Central memory CD8-positive, alpha-beta T cell (primary cell): Measurements from ENCODE around the gene PRR30.
"Not testable (repeated sequence)": the region's sequence is repeated elsewhere in the genome, so short reads cannot be mapped to it uniquely, and the experiment has no call there.

ENCODE experiments used
- ATAC-seq: fragments of 150-1000 bp; cut with Tn5 transposase; replicated peaks from 2 replicates; pipeline ENCODE4 v1.10.0; 2022; ENCODE audit warnings: mild to moderate bottlenecking, moderate FRiP score, moderate number of reproducible peaks; ENCODE audit not compliant: poor library complexity, severe bottlenecking; ENCODE audit errors: extremely low read depth
- DNase-seq, 2 donors: peaks; one replicate each; pipeline ENCODE4 v3.0.0; 2021; ENCODE audit warnings: low spot score in 2 of 2
- H3K27ac Mint-ChIP-seq: one replicate; pipeline ENCODE4 v1.8.0; 2022; ENCODE audit warnings: low read depth, mild to moderate bottlenecking, moderate library complexity, mixed read lengths
- H3K27me3 Mint-ChIP-seq: one replicate; pipeline ENCODE4 v1.8.0; 2022; ENCODE audit warnings: mixed read lengths
- H3K36me3 Mint-ChIP-seq: one replicate; pipeline ENCODE4 v1.8.0; 2022; ENCODE audit warnings: mild to moderate bottlenecking, moderate library complexity, mixed read lengths; ENCODE audit not compliant: insufficient read depth
- H3K4me1 Mint-ChIP-seq: one replicate; pipeline ENCODE4 v1.8.0; 2022; ENCODE audit warnings: mixed read lengths
- H3K4me3 Mint-ChIP-seq: one replicate; pipeline ENCODE4 v1.8.0; 2022; ENCODE audit warnings: mild to moderate bottlenecking, moderate library complexity, mixed read lengths
- H3K9me3 Mint-ChIP-seq: one replicate; pipeline ENCODE4 v1.8.0; 2022; ENCODE audit warnings: mixed read lengths

The PRR30 gene

GRCh38 chr2:27133195-27133875 is 5.9 kb downstream of the PRR30 start:
- Mint-ChIP-seq H3K27ac (peak overlapping the region; percentile 99), H3K9me3 (no peaks in the 10 kb centered on the region), H3K4me3 (peak overlapping the region; percentile 92), H3K27me3 (no peaks in the 10 kb centered on the region), H3K36me3 (peaks cover 33% of the 10 kb centered on the region), H3K4me1 (peaks cover 34% of the 10 kb centered on the region)
- ATAC-seq (no peak), DNase-seq (no peak)

- peaks cover 34% of the 10 kb centered on the region for H3K4me1 Mint-ChIP-seq
- no peaks in the 10 kb centered on the region for H3K9me3 Mint-ChIP-seq
- H3K27ac Mint-ChIP-seq, result no peak overlapping the region
- ATAC-seq, result no peak
- H3K27me3 Mint-ChIP-seq, result no peaks in the 10 kb centered on the region
- H3K36me3 Mint-ChIP-seq, result peaks cover 31% of the 10 kb centered on the region
- DNase-seq, result no peak
- no peak overlapping the region for H3K4me3 Mint-ChIP-seq
Measured at GRCh38 chr2:27131429-27131828, 7.8 kb downstream of the PRR30 start.

- no peak overlapping the region for H3K27ac Mint-ChIP-seq
- no peak overlapping the region for H3K4me3 Mint-ChIP-seq
- H3K9me3 Mint-ChIP-seq, result no peaks in the 10 kb centered on the region
Measured at GRCh38 chr2:27130396-27130795, 8.8 kb downstream of the PRR30 start.

GRCh38 chr2:27128668-27129571 is 10.3 kb downstream of the PRR30 start:
- H3K27ac Mint-ChIP-seq, result peak overlapping the region; percentile 9
- peaks cover 17% of the 10 kb centered on the region for H3K36me3 Mint-ChIP-seq
- peaks cover 22% of the 10 kb centered on the region for H3K4me1 Mint-ChIP-seq
- no peak overlapping the region for H3K4me3 Mint-ChIP-seq
- no peak for ATAC-seq
- no peaks in the 10 kb centered on the region for H3K27me3 Mint-ChIP-seq
- no peak for DNase-seq
- no peaks in the 10 kb centered on the region for H3K9me3 Mint-ChIP-seq

More at GRCh38 chr2:27130396-27130795, 8.8 kb downstream of the PRR30 start:
- H3K36me3 Mint-ChIP-seq, result peaks cover 29% of the 10 kb centered on the region
- DNase-seq (no peak), ATAC-seq (no peak)
- peaks cover 31% of the 10 kb centered on the region for H3K4me1 Mint-ChIP-seq
- no peaks in the 10 kb centered on the region for H3K27me3 Mint-ChIP-seq

GRCh38 chr2:27127883-27128667 is 11.1 kb downstream of the PRR30 start:
- no peak overlapping the region for H3K4me3 Mint-ChIP-seq
- H3K36me3 Mint-ChIP-seq, result peaks cover 10% of the 10 kb centered on the region
- H3K27me3 Mint-ChIP-seq, result no peaks in the 10 kb centered on the region
- ATAC-seq (no peak), DNase-seq (no peak)
- H3K9me3 Mint-ChIP-seq, result no peaks in the 10 kb centered on the region
- H3K27ac Mint-ChIP-seq, result no peak overlapping the region
- H3K4me1 Mint-ChIP-seq, result peaks cover 18% of the 10 kb centered on the region

- Mint-ChIP-seq H3K4me1 (peaks cover 18% of the 10 kb centered on the region), H3K27ac (no peak overlapping the region), H3K36me3 (peaks cover 10% of the 10 kb centered on the region), H3K27me3 (no peaks in the 10 kb centered on the region), H3K9me3 (no peaks in the 10 kb centered on the region), H3K4me3 (no peak overlapping the region)
- no peak for ATAC-seq
- DNase-seq, result no peak
Measured at GRCh38 chr2:27126252-27126710, 12.9 kb downstream of the PRR30 start.

- no peaks in the 10 kb centered on the region for H3K9me3 Mint-ChIP-seq
- H3K4me1 Mint-ChIP-seq, result peaks cover 12% of the 10 kb centered on the region
- peaks cover 4% of the 10 kb centered on the region for H3K27me3 Mint-ChIP-seq
- DNase-seq, result no peak
- no peak for ATAC-seq
- no peak overlapping the region for H3K27ac Mint-ChIP-seq
- peaks cover 5% of the 10 kb centered on the region for H3K36me3 Mint-ChIP-seq
- peak overlapping the region; percentile 9 for H3K4me3 Mint-ChIP-seq
Measured at GRCh38 chr2:27125104-27125503, 14.1 kb downstream of the PRR30 start.

- H3K9me3 Mint-ChIP-seq, result no peaks in the 10 kb centered on the region
- peaks cover 12% of the 10 kb centered on the region for H3K4me1 Mint-ChIP-seq
- peak within 1 kb of the TSS; percentile 95 for H3K4me3 Mint-ChIP-seq
- DNase-seq (peak; percentile 37 to 48), ATAC-seq (peak; percentile 73)
- H3K27me3 Mint-ChIP-seq, result peaks cover 17% of the 10 kb centered on the region
- H3K36me3 Mint-ChIP-seq, result peaks cover 5% of the 10 kb centered on the region
- peak within 1 kb of the TSS; percentile 77 for H3K27ac Mint-ChIP-seq
Measured at GRCh38 chr2:27123302-27124150, 15.7 kb downstream of the PRR30 start, which contains the start of gene ABHD1. Gene ABHD1 (plus strand): TSS chr2:27123815. CDS start chr2:27123949, 134 bp downstream.

- peaks cover 23% of the 10 kb centered on the region for H3K27me3 Mint-ChIP-seq
- peaks cover 6% of the 10 kb centered on the region for H3K36me3 Mint-ChIP-seq
- peaks cover 12% of the 10 kb centered on the region for H3K4me1 Mint-ChIP-seq
- ATAC-seq (no peak), DNase-seq (no peak)
- H3K9me3 Mint-ChIP-seq, result no peaks in the 10 kb centered on the region
- H3K27ac Mint-ChIP-seq, result peak overlapping the region; percentile 77
- peak overlapping the region; percentile 95 for H3K4me3 Mint-ChIP-seq
Measured at GRCh38 chr2:27122791-27123190, 16.4 kb downstream of the PRR30 start.

GRCh38 chr2:27121906-27122305 is 17.3 kb downstream of the PRR30 start:
- H3K9me3 Mint-ChIP-seq, result no peaks in the 10 kb centered on the region
- no peak overlapping the region for H3K4me3 Mint-ChIP-seq
- ATAC-seq (no peak), DNase-seq (no peak)
- H3K4me1 Mint-ChIP-seq, result peaks cover 12% of the 10 kb centered on the region
- peaks cover 32% of the 10 kb centered on the region for H3K27me3 Mint-ChIP-seq
- H3K36me3 Mint-ChIP-seq, result peaks cover 8% of the 10 kb centered on the region
- no peak overlapping the region for H3K27ac Mint-ChIP-seq

GRCh38 chr2:27119330-27119670 is 19.9 kb downstream of the PRR30 start:
- H3K9me3 Mint-ChIP-seq, ATAC-seq, DNase-seq, H3K27ac Mint-ChIP-seq, H3K36me3 Mint-ChIP-seq: not testable (repeated sequence)
- Mint-ChIP-seq H3K27me3 (peaks cover 50% of the 10 kb centered on the region), H3K4me3 (peak overlapping the region; percentile 58), H3K4me1 (peaks cover 12% of the 10 kb centered on the region)
